Iris pigment epithelial cell (primary cell): ENCODE results near the gene ANKRD13C.

Source experiments
- DNase-seq: peaks from one replicate; pipeline ENCODE4 v3.0.0-alpha.2; 2011; ENCODE audit warnings: low read depth

Gene ANKRD13C

DNA sequence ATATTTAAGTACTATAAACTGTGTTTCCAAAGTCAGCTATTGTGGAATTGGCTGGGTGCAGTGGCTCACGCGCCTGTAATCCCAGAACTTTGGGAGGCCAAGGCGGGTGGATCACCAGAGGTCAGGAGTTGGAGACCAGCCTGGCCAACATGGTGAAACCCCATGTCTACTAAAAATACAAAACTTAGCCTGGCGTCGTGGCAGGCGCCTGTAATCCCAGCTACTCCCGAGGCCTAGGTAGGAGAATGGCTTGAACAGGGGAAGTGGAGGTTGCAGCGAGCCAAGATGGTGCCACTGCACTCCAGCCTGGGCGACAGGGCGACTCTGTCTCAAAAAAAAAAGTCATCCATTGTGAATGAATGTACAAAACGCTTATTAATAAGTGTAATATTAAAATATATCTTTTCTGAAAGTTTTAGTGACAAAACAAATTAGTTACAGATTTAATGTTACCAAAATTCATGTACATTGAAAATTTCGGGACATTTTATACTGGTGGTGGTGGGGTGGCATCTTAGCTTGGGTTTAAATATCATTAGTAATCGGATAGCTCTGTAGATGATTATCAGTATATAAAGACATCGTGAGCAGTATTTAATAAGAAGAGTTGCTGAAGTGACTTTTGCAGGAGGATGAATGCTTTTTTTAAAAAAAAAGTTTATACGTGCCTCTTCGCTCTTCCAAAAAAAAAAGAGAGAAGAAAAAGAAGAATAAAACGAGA is 133.8 kb downstream of the ANKRD13C start:
- no peak for DNase-seq

DNA sequence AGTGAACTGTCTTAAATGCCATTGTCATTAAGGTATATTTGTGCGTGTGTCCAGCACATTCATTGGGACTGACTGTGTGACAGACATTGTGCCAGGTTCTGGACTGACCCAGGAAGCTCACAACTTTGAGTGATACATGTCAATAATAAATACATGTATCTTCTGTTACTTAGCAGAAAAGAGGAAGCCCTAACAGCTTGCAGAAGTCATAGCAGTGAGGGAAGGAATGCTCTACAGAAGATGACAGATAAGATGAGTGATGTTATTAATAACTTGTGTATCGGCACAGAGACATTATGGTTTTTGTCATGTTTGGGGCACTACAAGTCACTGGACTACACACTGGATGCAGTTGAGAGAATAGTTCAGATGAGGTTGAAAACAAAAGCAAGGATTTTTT is 134.5 kb downstream of the ANKRD13C start:
- DNase-seq: no peak

- DNase-seq: peak; percentile 56
Measured at GRCh38 chr1:70211541-70211940, 143.0 kb downstream of the ANKRD13C start.

GRCh38 chr1:70210820-70211219 is 143.7 kb downstream of the ANKRD13C start:
- no peak for DNase-seq
